HEK293 (cell line): ENCODE data around the gene COMMD3.

ENCODE experiments used
- CTCF ChIA-PET: fragments of 350-600 bp; formaldehyde crosslinking; extraction: SDS; loops from one replicate; lab custom pipeline; 2021; ENCODE audit warnings: antibody characterized with exemption; lab: Yijun Ruan, JAX
- POLR2A ChIA-PET: fragments of 300-600 bp; formaldehyde crosslinking; extraction: SDS; loops from one replicate; lab custom pipeline; 2020; ENCODE audit warnings: antibody characterized with exemption, inconsistent platforms; lab: Yijun Ruan, JAX
- H3K27ac ChIP-seq: fragments of 200-500 bp; sonication (Bioruptor generic); 2 replicates; pipeline ENCODE4 v1.5.1; 2014; ENCODE audit warnings: low read depth, low read length, control low read depth, inconsistent platforms; ENCODE audit errors: extremely low read depth
- H3K36me3 ChIP-seq, 2 experiments: fragments of 200-500 bp in 1 of 2; sonication (Bioruptor generic) in 1 of 2; 1 replicate in 1 of 2; 2 replicates in 1 of 2; pipeline ENCODE4 v1.5.1; 2014 to 2017; ENCODE audit warnings: inconsistent platforms in 2 of 2, low read length in 2 of 2; ENCODE audit not compliant: control insufficient read depth in 2 of 2, insufficient read depth in 1 of 2
- H3K4me1 ChIP-seq: fragments of 200-500 bp; sonication (Bioruptor generic); 2 replicates; pipeline ENCODE4 v1.5.1; 2014; ENCODE audit warnings: mild to moderate bottlenecking, low read length, inconsistent platforms; ENCODE audit not compliant: control insufficient read depth, insufficient read depth
- H3K4me3 ChIP-seq: 2 replicates; pipeline ENCODE4 v1.5.1; 2011; ENCODE audit warnings: low read depth, mild to moderate bottlenecking, control low read depth, low read length, moderate library complexity
- H3K9me3 ChIP-seq: fragments of 200-500 bp; sonication (Bioruptor generic); 2 replicates; pipeline ENCODE4 v1.5.1; 2014; ENCODE audit warnings: low read depth, low read length, inconsistent platforms; ENCODE audit not compliant: control insufficient read depth, insufficient read depth
- HOXD13 ChIP-seq: sonication (generic); formaldehyde crosslinking; IDR thresholded peaks from 2 replicates; pipeline ENCODE4 v1.8.0; 2022; ENCODE audit warnings: missing genetic modification reagents, borderline replicate concordance
- KLF7 ChIP-seq: fragments of 450-650 bp; formaldehyde crosslinking; IDR thresholded peaks from 2 replicates; pipeline ENCODE4 v1.5.1; 2016; ENCODE audit warnings: missing biosample characterization, missing genetic modification characterization, borderline replicate concordance
- MYNN ChIP-seq: fragments of 450-650 bp; formaldehyde crosslinking; IDR thresholded peaks from 2 replicates; pipeline ENCODE4 v1.5.1; 2016; ENCODE audit warnings: missing biosample characterization, missing genetic modification characterization, borderline replicate concordance
- MZF1 ChIP-seq: fragments of 450-650 bp; formaldehyde crosslinking; IDR thresholded peaks from 2 replicates; pipeline ENCODE4 v1.5.1; 2017; ENCODE audit warnings: missing biosample characterization, missing genetic modification characterization, borderline replicate concordance
- PRDM1 ChIP-seq: fragments of 450-650 bp; formaldehyde crosslinking; IDR thresholded peaks from 2 replicates; pipeline ENCODE4; 2016; ENCODE audit warnings: missing biosample characterization, missing genetic modification characterization
- REPIN1 ChIP-seq: fragments of 450-650 bp; formaldehyde crosslinking; IDR thresholded peaks from 2 replicates; pipeline ENCODE4 v1.5.1; 2017; ENCODE audit warnings: missing biosample characterization, missing genetic modification characterization, low read depth
- ZBTB7A ChIP-seq: fragments of 450-650 bp; formaldehyde crosslinking; IDR thresholded peaks from 2 replicates; pipeline ENCODE4 v1.5.1; 2016; ENCODE audit warnings: low read depth, missing biosample characterization, missing genetic modification characterization
- ZNF10 ChIP-seq: fragments of 450-650 bp; formaldehyde crosslinking; IDR thresholded peaks from 2 replicates; pipeline ENCODE4 v1.5.1; 2017; ENCODE audit warnings: missing biosample characterization, missing genetic modification characterization
- ZNF114 ChIP-seq: fragments of 450-650 bp; formaldehyde crosslinking; IDR thresholded peaks from 2 replicates; pipeline ENCODE4 v1.5.0; 2017; ENCODE audit warnings: missing biosample characterization, missing genetic modification characterization
- ZNF132 ChIP-seq: fragments of 450-650 bp; formaldehyde crosslinking; IDR thresholded peaks from 2 replicates; pipeline ENCODE4 v1.5.1; 2017; ENCODE audit warnings: missing biosample characterization, missing genetic modification characterization, borderline replicate concordance
- ZNF146 ChIP-seq: fragments of 450-650 bp; formaldehyde crosslinking; IDR thresholded peaks from 2 replicates; pipeline ENCODE4 v1.5.1; 2016; ENCODE audit warnings: missing biosample characterization, missing genetic modification characterization
- ZNF335 ChIP-seq: fragments of 450-650 bp; formaldehyde crosslinking; conservative IDR thresholded peaks from 2 replicates; pipeline ENCODE4 v1.5.1; 2016; ENCODE audit warnings: missing biosample characterization, missing genetic modification characterization
- ZNF600 ChIP-seq: fragments of 450-650 bp; formaldehyde crosslinking; IDR thresholded peaks from 2 replicates; pipeline ENCODE4 v1.5.1; 2016; ENCODE audit warnings: missing biosample characterization, missing genetic modification characterization
- ZNF664 ChIP-seq: fragments of 450-650 bp; formaldehyde crosslinking; IDR thresholded peaks from 2 replicates; pipeline ENCODE4 v1.5.1; 2016; ENCODE audit warnings: missing biosample characterization, missing genetic modification characterization
- ZNF76 ChIP-seq: fragments of 450-650 bp; formaldehyde crosslinking; IDR thresholded peaks from 2 replicates; pipeline ENCODE4; 2016; ENCODE audit warnings: low read depth, missing biosample characterization, missing genetic modification characterization, borderline replicate concordance
- ZNF777 ChIP-seq: fragments of 450-650 bp; formaldehyde crosslinking; IDR thresholded peaks from 2 replicates; pipeline ENCODE4 v1.5.1; 2017; ENCODE audit warnings: missing biosample characterization, missing genetic modification characterization, borderline replicate concordance
- ZNF785 ChIP-seq: fragments of 450-650 bp; formaldehyde crosslinking; IDR thresholded peaks from 2 replicates; pipeline ENCODE4 v1.5.1; 2016; ENCODE audit warnings: missing biosample characterization, missing genetic modification characterization
- ZSCAN23 ChIP-seq: fragments of 450-650 bp; formaldehyde crosslinking; IDR thresholded peaks from 2 replicates; pipeline ENCODE4 v1.5.1; 2016; ENCODE audit warnings: missing biosample characterization, missing genetic modification characterization
- TF ChIP-seq, protein P1 (sequence below): fragments of 450-650 bp; IDR thresholded peaks from 2 replicates; pipeline ENCODE4 v1.5.1; 2018; ENCODE audit warnings: missing biosample characterization, mild to moderate bottlenecking, missing genetic modification characterization
- TF ChIP-seq, protein P2 (sequence below): fragments of 450-650 bp; formaldehyde crosslinking; IDR thresholded peaks from 2 replicates; pipeline ENCODE4 v1.5.1; 2017; ENCODE audit warnings: missing biosample characterization, missing genetic modification characterization
- TF ChIP-seq, protein P3 (sequence below): fragments of 450-650 bp; formaldehyde crosslinking; IDR thresholded peaks from 2 replicates; pipeline ENCODE4 v1.5.1; 2016; ENCODE audit warnings: missing biosample characterization, missing genetic modification characterization

COMMD3 gene

DNA sequence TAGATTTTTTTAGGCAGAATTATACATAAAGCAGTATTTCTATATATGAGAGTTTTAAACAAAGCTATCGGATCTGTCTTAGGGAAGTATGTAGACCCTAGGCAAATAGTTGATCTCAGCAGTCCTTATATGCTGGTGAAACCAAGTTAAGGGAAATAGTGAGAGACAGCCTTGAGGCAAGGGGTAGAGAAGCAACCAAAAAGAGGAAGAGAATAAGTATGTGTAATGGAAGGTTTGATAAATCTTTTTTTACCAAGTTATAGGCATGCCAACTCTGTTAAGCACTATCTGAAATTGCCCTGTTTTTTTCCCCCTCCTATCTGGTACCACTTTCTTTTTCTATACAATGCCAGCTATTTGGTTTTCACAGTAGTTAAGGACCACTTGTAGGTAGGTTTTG lies 49.0 kb downstream of the COMMD3 start:
- H3K4me1 ChIP-seq: no peaks in the 10 kb centered on the region
- no peak overlapping the region for H3K4me3 ChIP-seq
- no peak overlapping the region for H3K27ac ChIP-seq
- H3K36me3 ChIP-seq: no peaks in the 10 kb centered on the region
- no peaks in the 10 kb centered on the region for H3K9me3 ChIP-seq
- POLR2A ChIA-PET: interaction anchor here (0.7 kb wide), 1 partner anchor 24 kb away, joined by 3 read pairs; no protein-coding TSS in a partner anchor
- TF ChIP-seq, protein P1, sequence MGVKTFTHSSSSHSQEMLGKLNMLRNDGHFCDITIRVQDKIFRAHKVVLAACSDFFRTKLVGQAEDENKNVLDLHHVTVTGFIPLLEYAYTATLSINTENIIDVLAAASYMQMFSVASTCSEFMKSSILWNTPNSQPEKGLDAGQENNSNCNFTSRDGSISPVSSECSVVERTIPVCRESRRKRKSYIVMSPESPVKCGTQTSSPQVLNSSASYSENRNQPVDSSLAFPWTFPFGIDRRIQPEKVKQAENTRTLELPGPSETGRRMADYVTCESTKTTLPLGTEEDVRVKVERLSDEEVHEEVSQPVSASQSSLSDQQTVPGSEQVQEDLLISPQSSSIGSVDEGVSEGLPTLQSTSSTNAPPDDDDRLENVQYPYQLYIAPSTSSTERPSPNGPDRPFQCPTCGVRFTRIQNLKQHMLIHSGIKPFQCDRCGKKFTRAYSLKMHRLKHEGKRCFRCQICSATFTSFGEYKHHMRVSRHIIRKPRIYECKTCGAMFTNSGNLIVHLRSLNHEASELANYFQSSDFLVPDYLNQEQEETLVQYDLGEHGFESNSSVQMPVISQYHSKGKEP: no peak
- TF ChIP-seq ZNF664 (tag by site-specific recombination) (no peak), MZF1 (tag by site-specific recombination) (no peak), ZNF335 (tag by site-specific recombination) (no peak), HOXD13 (CRISPR knock-in tag) (no peak), ZNF777 (tag by site-specific recombination) (no peak)
- TF ChIP-seq, protein P2, sequence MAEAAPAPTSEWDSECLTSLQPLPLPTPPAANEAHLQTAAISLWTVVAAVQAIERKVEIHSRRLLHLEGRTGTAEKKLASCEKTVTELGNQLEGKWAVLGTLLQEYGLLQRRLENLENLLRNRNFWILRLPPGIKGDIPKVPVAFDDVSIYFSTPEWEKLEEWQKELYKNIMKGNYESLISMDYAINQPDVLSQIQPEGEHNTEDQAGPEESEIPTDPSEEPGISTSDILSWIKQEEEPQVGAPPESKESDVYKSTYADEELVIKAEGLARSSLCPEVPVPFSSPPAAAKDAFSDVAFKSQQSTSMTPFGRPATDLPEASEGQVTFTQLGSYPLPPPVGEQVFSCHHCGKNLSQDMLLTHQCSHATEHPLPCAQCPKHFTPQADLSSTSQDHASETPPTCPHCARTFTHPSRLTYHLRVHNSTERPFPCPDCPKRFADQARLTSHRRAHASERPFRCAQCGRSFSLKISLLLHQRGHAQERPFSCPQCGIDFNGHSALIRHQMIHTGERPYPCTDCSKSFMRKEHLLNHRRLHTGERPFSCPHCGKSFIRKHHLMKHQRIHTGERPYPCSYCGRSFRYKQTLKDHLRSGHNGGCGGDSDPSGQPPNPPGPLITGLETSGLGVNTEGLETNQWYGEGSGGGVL (tag by site-specific recombination): no peak
- TF ChIP-seq, protein P3, sequence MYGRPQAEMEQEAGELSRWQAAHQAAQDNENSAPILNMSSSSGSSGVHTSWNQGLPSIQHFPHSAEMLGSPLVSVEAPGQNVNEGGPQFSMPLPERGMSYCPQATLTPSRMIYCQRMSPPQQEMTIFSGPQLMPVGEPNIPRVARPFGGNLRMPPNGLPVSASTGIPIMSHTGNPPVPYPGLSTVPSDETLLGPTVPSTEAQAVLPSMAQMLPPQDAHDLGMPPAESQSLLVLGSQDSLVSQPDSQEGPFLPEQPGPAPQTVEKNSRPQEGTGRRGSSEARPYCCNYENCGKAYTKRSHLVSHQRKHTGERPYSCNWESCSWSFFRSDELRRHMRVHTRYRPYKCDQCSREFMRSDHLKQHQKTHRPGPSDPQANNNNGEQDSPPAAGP: no peak
- CTCF ChIA-PET: interaction anchor here (0.7 kb wide), 1 partner anchor 23 kb away, joined by 4 read pairs; no protein-coding TSS in a partner anchor

DNA sequence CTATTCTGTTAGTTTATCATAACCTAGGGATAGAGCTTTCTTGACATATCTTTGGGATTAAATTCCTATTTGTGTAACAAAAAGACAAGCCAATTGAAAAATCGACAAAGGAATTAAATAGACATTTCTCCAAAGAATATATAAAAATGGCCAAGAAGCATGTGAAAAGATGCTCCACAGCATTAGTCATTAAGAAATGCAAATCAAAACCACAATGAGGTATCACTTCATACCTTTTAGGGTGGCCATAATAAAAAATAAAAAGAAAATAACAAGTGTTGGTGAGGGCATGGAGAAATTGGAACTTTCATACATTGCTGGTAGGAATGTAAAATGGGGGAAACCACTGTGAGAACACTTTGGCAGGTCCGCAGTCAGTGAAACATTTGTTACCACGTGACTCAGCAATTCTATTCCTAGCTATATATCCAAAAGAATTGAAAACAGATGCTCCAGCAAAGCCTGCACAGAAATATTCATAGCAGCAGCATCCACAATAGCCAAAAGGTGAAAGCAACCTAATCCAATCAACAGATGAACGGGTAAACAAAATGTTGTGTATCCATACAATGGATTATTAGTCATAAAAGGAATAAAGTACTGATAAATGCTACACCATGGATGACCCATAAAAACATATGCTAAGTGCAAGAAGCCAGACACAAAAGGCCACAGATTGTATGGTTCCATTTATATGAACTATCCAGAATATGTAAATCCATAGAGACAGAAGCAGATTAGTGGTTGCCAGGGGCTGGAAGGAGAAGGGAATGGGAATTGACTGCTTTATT lies 49.7 kb downstream of the COMMD3 start:
- Histone ChIP-seq H3K9me3 (no peaks in the 10 kb centered on the region), H3K36me3 (no peaks in the 10 kb centered on the region), H3K4me3 (no peak overlapping the region), H3K4me1 (no peaks in the 10 kb centered on the region), H3K27ac (no peak overlapping the region)
- ChIA-PET CTCF (interaction anchor here (0.6 kb wide), 1 partner anchor 26 kb away, joined by 3 read pairs; no protein-coding TSS in a partner anchor), POLR2A (no interaction called here)
- TF ChIP-seq ZNF600 (tag by site-specific recombination): no peak
- TF ChIP-seq ZSCAN23 (tag by site-specific recombination): no peak
- no peak for TF ChIP-seq ZNF785 (tag by site-specific recombination)
- TF ChIP-seq PRDM1 (tag by site-specific recombination): 0 out of 2 replicates have a peak, but pooled peaks have one; percentile 9
- TF ChIP-seq ZNF146: no peak
- TF ChIP-seq ZNF132 (tag by site-specific recombination): no peak

DNA sequence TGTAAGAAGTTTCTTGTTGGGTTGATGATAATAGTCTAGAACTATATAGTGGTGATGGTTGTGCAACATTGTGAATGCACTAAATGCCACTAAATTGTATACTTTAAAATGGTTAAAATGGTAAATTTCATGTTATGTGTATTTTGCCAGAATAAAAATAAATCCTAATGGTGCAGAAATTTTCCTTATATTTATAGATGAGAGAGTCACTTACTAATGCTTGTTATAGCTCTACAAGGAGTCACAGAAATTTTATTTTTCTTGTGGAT lies 50.2 kb downstream of the COMMD3 start:
- no peak overlapping the region for H3K4me3 ChIP-seq
- H3K9me3 ChIP-seq: no peaks in the 10 kb centered on the region
- no peak for TF ChIP-seq MYNN (tag by site-specific recombination)
- no peak for TF ChIP-seq ZBTB7A
- no peak for TF ChIP-seq ZNF10
- TF ChIP-seq HOXD13 (CRISPR knock-in tag): no peak
- TF ChIP-seq KLF7 (tag by site-specific recombination): no peak
- no peak for TF ChIP-seq REPIN1 (tag by site-specific recombination)
- no peak for TF ChIP-seq ZNF76 (tag by site-specific recombination)
- no peak for TF ChIP-seq ZNF114 (tag by site-specific recombination)
- no peak for TF ChIP-seq ZNF664 (tag by site-specific recombination)
- H3K36me3 ChIP-seq: no peaks in the 10 kb centered on the region
- no peak overlapping the region for H3K27ac ChIP-seq
- POLR2A ChIA-PET: no interaction called here
- CTCF ChIA-PET: interaction anchor here (0.6 kb wide), 1 partner anchor 27 kb away, joined by 3 read pairs; no protein-coding TSS in a partner anchor
- no peaks in the 10 kb centered on the region for H3K4me1 ChIP-seq
